Inflammatory macrophage treated with lipopolysaccharide for 4 hours (primary cell): ENCODE data around the gene SYNE3.

ENCODE experiments used
- DNase-seq: peaks from one replicate; pipeline ENCODE4 v3.0.0-alpha.2; 2020

The SYNE3 gene

DNA sequence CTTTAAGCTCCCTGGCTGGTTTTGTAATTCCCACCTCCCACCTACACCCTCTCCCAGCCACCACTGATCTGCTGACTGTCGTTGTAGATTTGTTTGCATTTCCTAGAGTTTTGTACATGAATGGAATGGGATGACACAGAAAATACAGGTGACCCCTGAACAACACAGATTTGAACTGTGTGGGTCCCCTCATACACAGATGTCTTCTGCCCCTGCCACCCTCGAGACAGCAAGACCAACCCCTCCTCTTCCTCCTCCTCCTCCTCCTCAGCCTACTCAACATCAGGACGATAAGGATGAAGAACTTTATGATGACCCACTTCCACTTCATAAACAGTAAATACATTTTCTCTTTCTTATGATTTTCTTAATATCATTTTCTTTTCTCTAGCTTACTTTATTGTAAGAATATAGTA is 28.8 kb downstream of the SYNE3 start:
- DNase-seq = no peak

DNA sequence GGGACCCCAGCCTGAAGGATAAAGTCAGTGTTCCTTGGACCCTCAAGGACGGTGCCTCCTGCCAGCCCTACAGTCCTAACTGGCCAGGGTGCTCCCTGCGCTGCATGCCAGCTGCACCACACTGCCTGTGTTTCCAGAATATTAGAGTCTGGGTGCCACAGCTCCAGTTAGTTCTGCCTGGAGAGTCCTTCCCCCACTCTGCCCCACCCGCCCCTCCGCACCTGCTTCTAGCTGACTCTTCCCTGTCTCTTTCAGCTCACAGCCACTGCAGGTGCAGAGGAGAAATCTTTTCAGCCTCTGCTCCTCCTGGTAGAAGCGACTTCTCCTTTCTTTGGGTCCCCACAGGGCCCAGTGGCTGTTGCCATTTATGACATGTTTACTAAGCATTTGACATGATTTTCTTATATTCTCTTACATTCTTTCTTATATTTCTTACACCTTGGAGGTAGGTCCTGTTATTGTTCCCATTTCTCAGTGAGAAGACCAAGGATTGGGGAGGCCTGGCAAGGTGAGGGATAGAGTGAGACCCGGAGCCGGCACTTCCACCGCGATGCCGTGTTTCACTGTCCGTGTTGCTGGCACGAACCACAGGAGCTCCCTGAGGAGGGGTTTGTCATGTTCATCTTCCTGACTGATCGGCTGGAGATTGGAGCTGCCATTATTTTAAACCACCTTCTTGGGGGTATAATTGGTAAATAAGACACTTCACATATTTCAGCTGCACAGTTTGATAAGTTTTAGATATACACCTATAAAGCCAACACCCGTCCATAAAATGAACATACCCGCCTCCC is 29.4 kb downstream of the SYNE3 start:
- no peak for DNase-seq

DNA sequence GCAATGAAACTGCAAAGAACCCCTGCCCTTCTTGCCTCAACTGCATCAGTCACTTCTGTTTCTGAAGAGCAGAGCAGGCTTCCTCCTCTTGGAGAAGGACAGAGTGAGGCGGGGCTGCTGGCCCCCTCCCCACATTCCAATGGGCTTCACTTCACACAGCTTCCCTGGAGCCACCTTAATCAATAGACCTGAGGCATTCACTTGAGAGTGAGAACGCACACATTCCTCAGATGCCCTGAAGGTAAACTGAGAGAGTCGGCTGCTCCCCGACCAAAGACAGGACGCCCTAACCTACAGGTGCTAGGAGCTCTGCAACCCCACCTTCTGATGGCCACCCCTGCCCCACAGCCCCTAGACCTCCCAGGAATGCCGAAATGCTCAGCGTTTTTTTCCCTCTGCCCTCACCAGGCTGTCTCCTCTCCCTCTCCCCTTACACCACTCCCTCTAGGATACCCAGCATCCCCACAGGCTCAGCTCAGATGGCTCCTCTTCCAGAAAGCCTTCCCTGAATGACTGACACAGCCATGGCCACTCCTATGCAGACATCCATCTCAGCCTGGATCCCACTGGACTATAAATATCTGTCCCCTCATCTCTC is 31.1 kb downstream of the SYNE3 start:
- no peak for DNase-seq

DNA sequence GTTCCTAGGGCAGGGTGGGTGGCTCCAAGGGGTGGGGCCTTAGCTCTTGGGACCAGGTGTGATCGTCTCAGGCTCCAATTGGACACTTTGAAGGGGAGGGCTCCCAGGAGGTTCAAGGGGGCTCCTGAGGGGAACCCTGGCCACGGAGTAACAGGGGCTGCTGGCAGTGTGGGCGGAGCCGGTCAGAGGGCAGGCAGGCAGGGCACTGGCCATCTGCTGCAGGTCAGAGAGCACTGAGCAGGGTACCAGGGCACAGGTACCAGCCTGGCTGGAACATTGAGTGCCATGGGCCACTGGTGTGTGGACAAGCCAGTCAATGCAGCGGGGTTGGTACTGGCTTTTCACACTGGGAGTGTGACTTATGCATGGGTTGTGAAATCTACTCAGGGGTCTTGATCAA is 32.2 kb downstream of the SYNE3 start:
- no peak for DNase-seq

DNA sequence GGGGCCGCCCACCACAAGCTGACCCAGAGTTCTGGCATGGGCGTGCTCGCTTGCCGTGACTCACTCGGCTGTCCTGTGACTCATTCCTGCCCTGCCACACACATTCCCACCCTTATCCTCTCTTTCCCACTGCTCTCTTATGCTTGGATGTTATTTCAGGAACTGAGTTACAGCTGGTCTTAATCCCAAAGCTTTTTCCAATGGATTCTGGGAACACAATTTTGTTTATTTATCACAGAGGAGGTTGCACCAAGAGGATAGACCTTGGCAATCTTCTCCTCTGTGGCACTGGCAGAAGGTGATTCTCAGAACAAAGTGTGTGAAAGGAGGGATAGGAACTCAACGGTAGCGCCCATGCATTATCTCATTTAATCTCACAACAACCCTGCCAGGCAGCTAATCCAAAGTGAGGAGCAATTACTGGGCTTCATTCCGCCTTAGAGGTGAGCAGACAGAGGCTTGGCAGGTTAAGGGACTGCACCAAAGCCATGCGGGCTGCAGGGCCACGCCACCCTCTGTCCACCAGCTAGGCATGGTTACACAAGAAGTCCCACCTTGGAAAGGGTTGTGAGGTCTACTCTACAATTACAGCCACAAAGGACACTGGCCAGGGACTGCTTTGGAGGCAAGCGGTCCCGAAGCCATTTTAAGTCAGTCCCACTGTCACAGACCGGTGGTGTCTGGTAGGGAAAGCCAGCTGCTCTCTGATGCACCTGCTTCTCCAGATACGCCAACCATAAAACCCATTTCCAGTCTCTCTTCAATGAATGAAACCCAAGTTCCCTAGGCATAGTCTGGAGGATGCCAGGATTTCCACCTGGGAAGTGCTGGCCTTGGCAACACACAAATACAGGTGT is 32.9 kb downstream of the SYNE3 start:
- DNase-seq = peak; percentile 71

- DNase-seq = no peak
Observed at GRCh38 chr14:95482627-95483308, 33.7 kb downstream of the SYNE3 start.

GRCh38 chr14:95481391-95482022 is 34.9 kb downstream of the SYNE3 start:
- DNase-seq = no peak

DNA sequence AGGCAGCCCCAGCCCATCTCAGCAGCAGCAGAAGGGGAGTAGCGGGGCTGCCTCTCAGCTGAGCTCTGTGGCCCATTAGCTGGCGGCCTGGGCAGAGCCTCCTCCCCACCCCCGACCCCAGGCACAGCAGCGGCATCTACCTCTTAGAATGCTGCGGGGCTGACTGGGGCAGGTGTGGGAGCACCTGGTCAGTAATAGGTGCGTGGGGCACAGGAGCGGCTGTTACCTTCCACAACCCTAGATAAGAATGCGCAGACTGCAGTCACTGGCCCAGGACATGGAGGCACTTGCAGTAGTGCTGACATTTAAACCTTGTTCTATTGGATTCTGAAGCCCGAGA is 35.6 kb downstream of the SYNE3 start:
- DNase-seq = no peak

DNA sequence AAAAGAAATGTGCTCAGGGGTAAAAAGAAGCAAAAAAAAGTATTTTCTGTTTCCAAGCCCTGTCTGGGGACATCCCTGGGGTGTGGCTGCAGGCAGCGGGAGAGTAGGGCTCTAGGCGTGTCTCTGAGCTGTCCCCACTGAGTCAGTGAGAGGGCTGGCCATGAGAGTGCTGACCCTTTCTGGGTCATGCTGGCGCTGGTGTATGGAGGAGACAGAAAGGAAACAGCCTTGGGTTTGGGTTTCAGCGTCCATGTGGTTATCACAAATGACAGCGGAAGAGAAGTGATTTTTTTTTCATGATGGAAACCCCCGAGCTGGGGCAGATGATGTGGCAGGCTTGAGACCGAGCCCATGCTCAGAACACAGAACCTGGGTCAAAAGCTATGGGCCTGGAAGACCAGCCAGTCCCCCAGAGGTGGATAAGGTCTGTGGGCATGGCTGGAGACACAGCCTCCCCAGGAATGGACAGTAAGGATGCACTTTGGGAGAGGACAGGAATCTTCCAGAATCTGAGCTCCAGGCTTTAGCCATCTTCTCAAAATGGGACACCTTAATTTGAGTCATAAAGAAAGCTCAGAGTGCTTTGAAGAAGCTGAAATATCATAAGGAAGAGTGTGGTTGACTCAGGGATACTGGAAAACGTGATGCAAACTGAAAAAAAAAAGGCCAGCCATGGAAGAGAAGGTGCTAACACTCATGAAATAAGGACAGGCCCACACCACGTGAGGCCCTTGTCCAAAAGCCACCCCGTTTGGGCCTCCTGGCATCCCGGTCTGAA is 36.2 kb downstream of the SYNE3 start:
- DNase-seq = peak; percentile 90

DNA sequence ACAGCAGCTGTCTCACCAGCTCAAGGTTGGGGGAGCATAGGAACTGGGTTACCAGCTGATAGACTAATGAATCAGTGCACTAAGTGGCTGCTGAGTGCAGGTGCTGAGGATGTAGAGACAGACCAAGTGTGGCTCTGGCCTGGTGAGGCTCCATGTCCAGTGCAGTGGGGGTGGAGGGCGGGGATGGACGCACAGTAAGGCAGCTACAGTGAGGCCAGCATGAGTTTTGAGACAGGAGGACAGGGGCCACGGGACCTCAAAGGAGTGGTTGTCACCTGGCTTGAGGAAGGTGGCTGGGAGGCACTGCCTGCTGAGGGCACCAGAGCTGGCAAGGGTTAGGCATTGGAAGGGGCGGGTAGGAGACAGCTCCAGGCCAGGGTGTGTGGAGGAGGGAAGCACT is 37.0 kb downstream of the SYNE3 start:
- no peak for DNase-seq

DNA sequence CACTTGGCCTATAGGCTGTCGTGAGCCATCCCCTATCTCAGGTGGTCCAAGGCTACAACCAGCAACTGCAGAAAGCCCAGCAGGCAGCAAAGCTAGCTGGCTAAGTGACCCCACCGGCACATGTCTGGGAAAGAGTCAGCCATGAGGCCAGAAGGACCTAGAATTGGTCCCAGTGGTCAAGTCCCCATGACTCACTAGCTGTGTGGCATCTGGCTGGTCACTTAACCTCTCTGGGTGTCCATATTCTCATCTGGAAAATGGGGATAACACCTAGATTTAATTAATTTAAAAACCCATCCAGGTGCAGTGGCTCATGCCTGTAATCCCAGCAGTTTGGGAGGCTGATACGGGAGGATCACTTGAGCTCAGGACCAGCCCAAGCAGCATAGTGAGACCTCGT is 37.6 kb downstream of the SYNE3 start:
- DNase-seq = no peak

DNA sequence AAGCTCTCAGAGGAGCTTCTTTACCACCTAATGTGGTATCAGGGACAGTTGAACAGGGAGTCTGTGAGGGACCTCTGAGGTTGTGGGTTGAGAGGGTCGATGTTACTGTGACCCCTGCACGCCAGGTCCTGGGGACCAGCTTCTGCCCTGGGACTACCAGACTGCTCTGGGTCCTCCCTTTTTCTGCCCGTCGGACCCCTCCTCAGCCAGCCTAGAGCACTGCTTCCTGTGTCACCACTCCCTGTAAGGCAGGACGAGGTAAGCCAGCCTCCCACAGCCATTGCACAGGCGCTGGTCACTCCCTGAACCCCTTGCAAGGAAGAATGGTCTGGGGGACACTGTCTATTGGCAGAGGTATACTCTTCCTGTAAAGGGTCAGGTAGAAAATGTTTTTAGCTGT is 38.1 kb downstream of the SYNE3 start:
- no peak for DNase-seq

DNA sequence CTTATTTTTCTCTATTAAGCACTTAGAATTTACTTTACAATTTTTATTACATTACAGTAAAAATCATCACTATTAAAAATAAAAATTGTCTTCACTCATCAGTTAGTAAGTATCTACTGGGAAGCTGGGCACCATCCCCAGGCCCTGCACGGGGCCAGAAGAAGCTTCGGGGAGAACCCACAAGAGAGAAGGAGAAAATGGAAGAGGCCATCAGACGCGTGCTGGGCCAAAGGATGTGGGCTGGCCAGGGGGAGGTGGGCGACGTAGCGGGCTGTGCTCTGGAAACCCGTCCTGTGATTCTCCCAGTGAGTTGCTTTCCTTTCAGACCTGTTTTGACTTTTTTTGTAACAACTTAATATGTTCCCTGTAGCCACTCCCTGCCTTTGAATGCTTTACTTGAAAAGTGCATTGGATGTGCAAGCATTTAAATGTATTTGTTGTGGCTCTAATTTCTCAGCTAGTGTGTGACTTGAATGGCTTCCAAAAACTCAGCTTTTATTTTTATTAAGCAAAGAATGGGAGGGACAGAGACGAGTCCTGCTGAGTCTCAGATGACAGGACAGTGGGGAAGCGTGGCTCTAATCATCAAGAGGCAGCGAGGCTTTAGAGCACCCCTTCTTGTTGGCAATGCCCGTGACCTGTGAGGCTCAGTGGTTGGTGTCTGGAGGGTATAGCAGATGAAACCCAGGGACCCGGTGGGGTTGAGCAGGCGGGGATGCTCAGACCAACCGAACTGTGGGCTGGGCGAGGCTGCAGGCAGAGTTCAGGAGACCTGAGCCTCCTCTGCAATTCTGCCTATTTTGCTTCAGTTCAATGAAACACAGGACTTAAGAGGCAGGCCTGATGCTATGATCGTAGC is 38.8 kb downstream of the SYNE3 start:
- no peak for DNase-seq

GRCh38 chr14:95476747-95477146 is 39.7 kb downstream of the SYNE3 start:
- no peak for DNase-seq

GRCh38 chr14:95475540-95476240 is 40.8 kb downstream of the SYNE3 start:
- DNase-seq = no peak

DNA sequence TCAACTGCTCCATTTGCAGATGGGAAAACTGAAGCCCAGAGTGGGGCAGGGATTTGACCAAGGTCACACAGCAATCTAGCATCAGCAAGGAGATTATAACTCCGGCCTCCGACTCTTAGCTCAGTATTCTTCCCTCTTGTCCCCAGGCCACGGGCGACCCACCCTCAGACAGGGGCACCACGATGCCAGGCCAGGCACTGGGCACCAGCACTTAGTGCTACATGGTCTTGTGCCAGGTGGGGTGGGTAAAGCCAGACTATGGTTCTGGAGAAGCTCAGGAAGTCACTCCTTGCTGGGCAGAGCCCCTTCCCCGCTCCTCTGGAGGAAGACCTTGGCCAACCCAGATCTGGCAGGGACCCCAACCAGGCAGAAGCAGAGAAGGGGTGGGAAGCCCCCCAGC is 41.5 kb downstream of the SYNE3 start:
- DNase-seq = no peak

DNA sequence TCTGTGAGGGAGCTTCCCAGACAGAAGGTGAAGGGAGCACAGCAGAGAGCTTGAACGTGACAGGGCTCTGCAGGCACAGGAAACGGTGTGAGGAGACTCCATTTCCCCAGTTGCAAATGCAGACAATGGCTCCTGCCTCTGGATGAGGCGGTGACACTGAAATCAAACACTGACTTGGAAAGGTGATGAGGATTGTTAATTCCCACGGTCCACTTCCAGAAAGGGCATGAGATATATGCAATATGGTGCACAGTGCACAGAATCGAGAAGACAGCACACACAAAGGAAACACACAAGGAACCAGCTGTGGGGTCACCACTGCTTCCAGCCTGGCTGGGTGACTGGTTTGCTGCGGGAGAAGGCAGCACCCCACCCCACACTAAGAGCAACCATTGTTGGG is 42.0 kb downstream of the SYNE3 start:
- DNase-seq = no peak

DNA sequence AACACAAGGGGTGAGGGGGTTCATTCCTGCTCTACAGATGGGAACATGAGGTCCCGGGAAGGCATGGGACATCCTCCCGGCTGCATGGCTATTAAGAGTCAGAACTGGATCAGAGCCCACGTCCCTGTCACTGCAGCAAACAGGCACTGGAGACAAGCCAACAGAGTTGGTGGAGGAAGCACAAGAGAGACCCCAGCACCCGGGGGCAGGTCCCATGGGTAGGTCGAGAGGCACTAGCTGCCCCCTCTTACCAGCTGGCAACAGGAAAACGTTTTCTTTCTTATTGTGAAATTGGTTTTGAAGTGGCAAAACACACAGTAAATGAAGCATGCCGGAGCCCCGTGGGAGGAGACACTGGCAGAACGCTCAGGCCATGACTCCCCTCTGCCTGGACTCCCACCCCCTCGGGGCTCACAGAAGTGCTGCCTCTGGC is 43.6 kb downstream of the SYNE3 start:
- DNase-seq = no peak

- DNase-seq = no peak
Observed at GRCh38 chr14:95471476-95471875, 45.0 kb downstream of the SYNE3 start.

DNA sequence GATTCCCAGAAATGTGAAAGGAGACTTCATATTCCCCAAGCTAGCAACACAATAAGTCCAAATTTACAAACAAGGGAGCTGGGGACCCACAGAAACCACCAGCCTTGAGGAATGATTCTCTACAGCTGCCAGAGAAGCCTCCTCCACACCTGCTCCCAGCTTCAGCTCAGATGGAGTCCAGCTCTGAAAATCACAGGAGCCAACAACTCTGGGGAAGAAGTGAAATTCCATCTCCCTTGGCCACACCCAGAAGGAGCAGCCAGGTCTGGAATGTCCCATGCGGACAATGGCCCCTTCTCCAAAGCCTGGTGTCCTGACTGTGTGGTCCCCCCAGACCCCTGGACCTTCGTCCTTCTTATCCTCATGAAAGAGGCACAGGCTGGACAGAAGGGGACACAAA is 45.4 kb downstream of the SYNE3 start:
- DNase-seq = no peak

- no peak for DNase-seq
Observed at GRCh38 chr14:95469134-95469481, 47.3 kb downstream of the SYNE3 start.
